PC-3 (cell line): ENCODE results near the gene MAN1B1.

Source experiments
- CTCF ChIP-seq: fragments of 300-600 bp; sonication (generic); conservative IDR thresholded peaks from 2 replicates; pipeline ENCODE4 v1.5.1; 2017; ENCODE audit warnings: antibody characterized with exemption, low read depth, mild to moderate bottlenecking, low read length
- EZH2 ChIP-seq: fragments of 300-600 bp; sonication (generic); IDR thresholded peaks from one replicate; pipeline ENCODE4 v1.6.1; 2017; ENCODE audit warnings: antibody characterized with exemption, mild to moderate bottlenecking, low read length; ENCODE audit not compliant: unreplicated experiment

GRCh38 chr9:137088121-137088520 is 1.3 kb downstream of the MAN1B1 start:
- TF ChIP-seq CTCF (no peak), EZH2 (no peak)
